HG02763 (cell line): ENCODE results near the gene ZMYND8.
A peak's percentile ranks its signal among the peaks of the same experiment; 100 is the strongest.
"Not testable (repeated sequence)": the region's sequence is repeated elsewhere in the genome, so short reads cannot be mapped to it uniquely, and the experiment has no call there.

Experiments used
- ATAC-seq: cut with Tn5 transposase; IDR thresholded peaks from one replicate; pipeline ENCODE4 v1.9.1; 2021; ENCODE audit warnings: mild to moderate bottlenecking, moderate library complexity; ENCODE audit not compliant: unreplicated experiment

The ZMYND8 gene

GRCh38 chr20:47356526-47357295 lies at the start of gene ZMYND8:
Gene ZMYND8, minus strand, starts transcription at chr20:47356699. Its CDS starts 29 bp downstream, at chr20:47356670.
- ATAC-seq: peak; percentile 42

GRCh38 chr20:47405775-47406325 lies 49.4 kb upstream of the ZMYND8 start:
- no peak for ATAC-seq

GRCh38 chr20:47400685-47401084 lies 44.2 kb upstream of the ZMYND8 start:
- no peak for ATAC-seq

GRCh38 chr20:47397652-47398301 lies 41.3 kb upstream of the ZMYND8 start:
- no peak for ATAC-seq

GRCh38 chr20:47396762-47397476 lies 40.4 kb upstream of the ZMYND8 start:
- no peak for ATAC-seq

GRCh38 chr20:47393796-47394514 lies 37.5 kb upstream of the ZMYND8 start:
- ATAC-seq: not testable (repeated sequence)

GRCh38 chr20:47392721-47393073 lies 36.2 kb upstream of the ZMYND8 start:
- no peak for ATAC-seq

GRCh38 chr20:47392015-47392720 lies 35.7 kb upstream of the ZMYND8 start:
- no peak for ATAC-seq

GRCh38 chr20:47391276-47392010 lies 34.9 kb upstream of the ZMYND8 start:
- ATAC-seq: no peak

- no peak for ATAC-seq
These were observed 33.4 kb upstream of the ZMYND8 start for GRCh38 chr20:47389867-47390347.

- ATAC-seq: not testable (repeated sequence)
These were observed 29.5 kb upstream of the ZMYND8 start for GRCh38 chr20:47385968-47386367.

- ATAC-seq: no peak
These were observed 26.4 kb upstream of the ZMYND8 start for GRCh38 chr20:47382746-47383415.

- ATAC-seq: no peak
These were observed 24.0 kb upstream of the ZMYND8 start for GRCh38 chr20:47380481-47380880.

- ATAC-seq: no peak
These were observed 23.1 kb upstream of the ZMYND8 start for GRCh38 chr20:47379433-47380150.

- ATAC-seq: no peak
These were observed 20.7 kb upstream of the ZMYND8 start for GRCh38 chr20:47377122-47377722.

- ATAC-seq: not testable (repeated sequence)
These were observed 19.7 kb upstream of the ZMYND8 start for GRCh38 chr20:47376096-47376643.

GRCh38 chr20:47374121-47374520 lies 17.6 kb upstream of the ZMYND8 start:
- not testable (repeated sequence) for ATAC-seq
